SK-N-SH (cell line): Measurements from ENCODE around the gene SAMD14. TPM values are rescaled to one million over a fixed set of nuclear protein-coding genes. Genes with fewer than 3 reads are reported as not detected.

ENCODE experiments used
- CTCF ChIA-PET: fragments of 300-600, 350-600 bp; formaldehyde crosslinking; extraction: SDS; loops from one replicate; lab custom pipeline; 2021; lab: Yijun Ruan, JAX
- POLR2A ChIA-PET: fragments of 350-600 bp; sonication (Branson Sonifier 250); formaldehyde crosslinking; extraction: SDS; loops from one replicate; lab custom pipeline; 2020; ENCODE audit warnings: antibody characterized with exemption, inconsistent platforms; lab: Yijun Ruan, JAX
- DNase-seq: peaks from one replicate; pipeline ENCODE4 v3.0.0; 2012
- H2AFZ ChIP-seq: fragments of 200-600 bp; sonication (generic); 2 replicates; pipeline ENCODE4 v1.8.1; 2016; ENCODE audit warnings: antibody characterized with exemption, mild to moderate bottlenecking, low read depth
- H3F3A ChIP-seq: fragments of 200-600 bp; sonication (generic); replicated peaks from 2 replicates; pipeline ENCODE3; 2016; ENCODE audit warnings: antibody characterized with exemption, mild to moderate bottlenecking; ENCODE audit not compliant: insufficient read depth
- H3K27ac ChIP-seq, 2 experiments: fragments of 200-500 bp in 1 of 2; fragments of 200-600 bp in 1 of 2; sonication (Bioruptor generic) in 1 of 2; sonication (generic), shearing (Covaris generic) in 1 of 2; 2 replicates each; pipeline versions ENCODE4 v1.5.1 to v1.6.1; 2014 to 2016; ENCODE audit warnings: low read depth in 2 of 2, inconsistent platforms in 1 of 2, low read length in 1 of 2, mild to moderate bottlenecking in 1 of 2, mixed read lengths in 1 of 2
- H3K27me3 ChIP-seq: fragments of 200-600 bp; sonication (generic), shearing (Covaris generic); 2 replicates; pipeline ENCODE4 v1.6.1; 2016; ENCODE audit warnings: mixed run types; ENCODE audit not compliant: insufficient read depth
- H3K36me3 ChIP-seq, 2 experiments: fragments of 200-500 bp in 1 of 2; fragments of 200-600 bp in 1 of 2; sonication (Bioruptor generic) in 1 of 2; sonication (generic) in 1 of 2; replicated peaks in 1 of 2; 2 replicates each; pipeline versions ENCODE3 to v1.5.1; 2014 to 2016; ENCODE audit warnings: low read length in 1 of 2, mild to moderate bottlenecking in 1 of 2; ENCODE audit not compliant: insufficient read depth in 2 of 2, control insufficient read depth in 1 of 2
- H3K4me1 ChIP-seq, 2 experiments: fragments of 200-500 bp in 1 of 2; fragments of 200-600 bp in 1 of 2; sonication (Bioruptor generic) in 1 of 2; sonication (generic), shearing (Covaris generic) in 1 of 2; 2 replicates each; pipeline versions ENCODE4 v1.5.1 to v1.6.1; 2014 to 2016; ENCODE audit warnings: low read depth in 1 of 2, low read length in 1 of 2, mixed run types in 1 of 2; ENCODE audit not compliant: insufficient read depth in 2 of 2, control insufficient read depth in 1 of 2
- H3K4me2 ChIP-seq: fragments of 200-600 bp; sonication (generic), shearing (Covaris generic); 2 replicates; pipeline ENCODE4 v1.6.1; 2017; ENCODE audit warnings: mixed run types
- H3K4me3 ChIP-seq, 2 experiments: fragments of 200-500 bp in 1 of 2; fragments of 200-600 bp in 1 of 2; sonication (Bioruptor generic) in 1 of 2; sonication (generic), shearing (Covaris generic) in 1 of 2; 2 replicates each; pipeline versions ENCODE4 v1.5.1 to v1.8.1; 2014 to 2016; ENCODE audit warnings: low read depth in 2 of 2, inconsistent platforms in 1 of 2, low read length in 1 of 2, mild to moderate bottlenecking in 1 of 2, mixed read lengths in 1 of 2, moderate library complexity in 1 of 2
- H3K79me2 ChIP-seq: fragments of 200-600 bp; sonication (generic); 2 replicates; pipeline ENCODE4 v1.8.1; 2017; ENCODE audit warnings: mild to moderate bottlenecking; ENCODE audit not compliant: insufficient read depth
- H3K9ac ChIP-seq: fragments of 200-600 bp; sonication (generic); 2 replicates; pipeline ENCODE4 v1.6.1; 2017; ENCODE audit warnings: mixed run types
- H3K9me2 ChIP-seq: fragments of 200-600 bp; sonication (generic); 2 replicates; pipeline ENCODE4 v1.6.1; 2017; ENCODE audit warnings: mixed run types
- H3K9me3 ChIP-seq: fragments of 200-600 bp; sonication (generic); 2 replicates; pipeline ENCODE4 v1.6.1; 2017; ENCODE audit warnings: mixed run types, mild to moderate bottlenecking, moderate library complexity
- H4K20me1 ChIP-seq: fragments of 200-600 bp; sonication (generic); 2 replicates; pipeline ENCODE4 v1.6.1; 2017; ENCODE audit warnings: mild to moderate bottlenecking, mixed run types; ENCODE audit not compliant: insufficient read depth
- FOXM1 ChIP-seq: IDR thresholded peaks from 2 replicates; pipeline ENCODE4 v1.4.0; 2012; ENCODE audit warnings: low read depth, mild to moderate bottlenecking
- RXRA ChIP-seq: IDR thresholded peaks from 2 replicates; pipeline ENCODE4 v1.4.0; 2012; ENCODE audit warnings: low read depth, mild to moderate bottlenecking, borderline replicate concordance
- TAF1 ChIP-seq: IDR thresholded peaks from 2 replicates; pipeline ENCODE4 v1.6.1; 2012; ENCODE audit warnings: low read depth, mild to moderate bottlenecking, low read length, moderate library complexity, borderline replicate concordance
- TCF12 ChIP-seq: IDR thresholded peaks from 2 replicates; pipeline ENCODE4 v1.4.0; 2012
- WGBS: methylation state at CpG from one replicate; pipeline ENCODE4 v1.1.6; 2017; ENCODE audit warnings: low lambda C conversion rate; 5-methylcytosine and 5-hydroxymethylcytosine counted together
- polyA plus RNA-seq, 3 experiments: library from polyadenylated mRNA; depleted of rRNA; stranded (reverse); fragments of >200 nt; gene quantifications; 2 replicates each; pipeline ENCODE4 v1.2.3, GENCODE V29; 2012
- TF ChIP-seq, protein P1 (sequence below): fragments of 200-600 bp; sonication (generic); IDR thresholded peaks from 2 replicates; pipeline ENCODE4 v1.6.1; 2017; ENCODE audit warnings: antibody characterized with exemption, mild to moderate bottlenecking, moderate library complexity
- TF ChIP-seq, protein P2 (sequence below): IDR thresholded peaks from 2 replicates; pipeline ENCODE4; 2012
- TF ChIP-seq, protein P3 (sequence below): IDR thresholded peaks from 2 replicates; pipeline ENCODE4 v1.4.0; 2012; ENCODE audit warnings: low read depth
- TF ChIP-seq, protein P4 (sequence below): fragments of 150-350 bp; IDR thresholded peaks from 2 replicates; pipeline ENCODE4 v1.6.1; 2017; ENCODE audit warnings: antibody characterized with exemption, low read length, low read depth, borderline replicate concordance
- TF ChIP-seq, protein P5 (sequence below): fragments of 150-350 bp; IDR thresholded peaks from 2 replicates; pipeline ENCODE4 v1.6.1; 2016; ENCODE audit warnings: mild to moderate bottlenecking, low read depth, low read length
- TF ChIP-seq, protein P6 (sequence below): IDR thresholded peaks from 2 replicates; pipeline ENCODE4 v1.6.1; 2012; ENCODE audit warnings: mild to moderate bottlenecking, low read depth, low read length, moderate library complexity

SAMD14 gene
- polyA plus RNA-seq, 1 of the 3 experiments (the other 2 are of a cell fraction), result 3.4 TPM

DNA sequence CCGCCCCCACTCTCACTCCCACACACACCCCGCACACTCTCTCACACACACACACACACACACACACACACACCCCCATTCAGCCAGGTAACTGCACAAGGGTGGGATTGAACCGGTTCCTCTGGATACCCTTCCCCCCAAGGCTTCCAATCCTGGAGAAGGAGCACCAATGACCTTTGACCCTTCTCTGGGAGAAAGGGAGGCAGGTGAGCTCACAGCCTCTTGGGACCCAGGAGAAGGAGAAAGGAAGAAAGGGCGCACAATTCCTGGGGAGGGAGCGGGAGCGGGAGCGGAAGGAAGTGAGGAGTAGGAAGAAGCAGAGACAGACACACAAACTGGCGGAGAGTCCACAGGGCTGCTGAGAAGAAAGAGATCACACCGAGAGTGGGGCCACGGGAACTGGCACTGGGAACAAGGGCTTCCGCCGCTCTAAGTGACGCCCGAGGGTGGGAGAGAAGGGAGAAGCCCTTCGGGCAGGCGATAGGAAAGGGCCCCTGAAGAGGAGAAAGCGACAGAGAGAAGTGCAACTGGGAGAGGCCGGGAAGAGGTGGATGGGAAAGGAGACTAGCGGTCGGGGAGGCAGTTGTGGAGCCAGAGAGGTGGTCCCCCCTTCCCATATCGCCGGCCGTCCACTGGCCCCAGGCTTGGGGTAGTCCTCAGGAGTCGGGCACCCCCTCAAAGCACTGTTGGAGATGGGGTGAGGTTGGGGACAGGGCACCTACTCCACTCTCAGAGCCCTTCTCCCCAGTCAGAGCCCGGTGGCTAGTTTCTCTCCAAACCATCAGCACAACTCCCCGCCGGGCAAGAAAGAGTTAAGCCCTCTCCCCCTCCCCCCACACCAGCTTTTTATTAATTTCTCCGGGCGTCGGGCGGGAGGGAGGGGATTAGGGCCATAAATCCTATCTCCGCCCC lies 1.3 kb downstream of the SAMD14 start:
- Histone ChIP-seq H3K4me1 (peaks cover 11 to 24% of the 10 kb centered on the region in 2 experiments; a peak in 3 of 4 replicates), H3K9ac (peak overlapping the region; percentile 59; the same call in 1 of the 2 replicates), H3K4me2 (peak overlapping the region; percentile 99), H3K79me2 (no peaks in the 10 kb centered on the region), H4K20me1 (0 out of 2 replicates have a peak, but pooled peaks cover 3% of the 10 kb centered on the region), H3K27me3 (no peaks in the 10 kb centered on the region), H3K9me2 (no peaks in the 10 kb centered on the region), H3K9me3 (no peaks in the 10 kb centered on the region), H3K4me3 (peak overlapping the region; percentile 61 to 70), H3K27ac (no peak overlapping the region; a peak in 1 of 4 replicates)
- DNase-seq, result no peak
- 69% methylated on average over 32 of the region's 32 CpGs for WGBS
- CTCF ChIA-PET, result interaction anchor here (1.0 to 11.3 kb wide), 2 partner anchors 15 to 41 kb away, joined by 5 to 116 read pairs; no protein-coding TSS in a partner anchor
- no peak for TF ChIP-seq FOXM1
- no peak for TF ChIP-seq RXRA
- TF ChIP-seq, protein P1, sequence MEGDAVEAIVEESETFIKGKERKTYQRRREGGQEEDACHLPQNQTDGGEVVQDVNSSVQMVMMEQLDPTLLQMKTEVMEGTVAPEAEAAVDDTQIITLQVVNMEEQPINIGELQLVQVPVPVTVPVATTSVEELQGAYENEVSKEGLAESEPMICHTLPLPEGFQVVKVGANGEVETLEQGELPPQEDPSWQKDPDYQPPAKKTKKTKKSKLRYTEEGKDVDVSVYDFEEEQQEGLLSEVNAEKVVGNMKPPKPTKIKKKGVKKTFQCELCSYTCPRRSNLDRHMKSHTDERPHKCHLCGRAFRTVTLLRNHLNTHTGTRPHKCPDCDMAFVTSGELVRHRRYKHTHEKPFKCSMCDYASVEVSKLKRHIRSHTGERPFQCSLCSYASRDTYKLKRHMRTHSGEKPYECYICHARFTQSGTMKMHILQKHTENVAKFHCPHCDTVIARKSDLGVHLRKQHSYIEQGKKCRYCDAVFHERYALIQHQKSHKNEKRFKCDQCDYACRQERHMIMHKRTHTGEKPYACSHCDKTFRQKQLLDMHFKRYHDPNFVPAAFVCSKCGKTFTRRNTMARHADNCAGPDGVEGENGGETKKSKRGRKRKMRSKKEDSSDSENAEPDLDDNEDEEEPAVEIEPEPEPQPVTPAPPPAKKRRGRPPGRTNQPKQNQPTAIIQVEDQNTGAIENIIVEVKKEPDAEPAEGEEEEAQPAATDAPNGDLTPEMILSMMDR, result no peak
- TF ChIP-seq, all 33 proteins: peak for 0
- H2AFZ ChIP-seq, result no peak overlapping the region
- peaks cover 16% of the 10 kb centered on the region for H3F3A ChIP-seq
- POLR2A ChIA-PET, result no interaction called here
- H3K36me3 ChIP-seq, result no peaks in the 10 kb centered on the region

DNA sequence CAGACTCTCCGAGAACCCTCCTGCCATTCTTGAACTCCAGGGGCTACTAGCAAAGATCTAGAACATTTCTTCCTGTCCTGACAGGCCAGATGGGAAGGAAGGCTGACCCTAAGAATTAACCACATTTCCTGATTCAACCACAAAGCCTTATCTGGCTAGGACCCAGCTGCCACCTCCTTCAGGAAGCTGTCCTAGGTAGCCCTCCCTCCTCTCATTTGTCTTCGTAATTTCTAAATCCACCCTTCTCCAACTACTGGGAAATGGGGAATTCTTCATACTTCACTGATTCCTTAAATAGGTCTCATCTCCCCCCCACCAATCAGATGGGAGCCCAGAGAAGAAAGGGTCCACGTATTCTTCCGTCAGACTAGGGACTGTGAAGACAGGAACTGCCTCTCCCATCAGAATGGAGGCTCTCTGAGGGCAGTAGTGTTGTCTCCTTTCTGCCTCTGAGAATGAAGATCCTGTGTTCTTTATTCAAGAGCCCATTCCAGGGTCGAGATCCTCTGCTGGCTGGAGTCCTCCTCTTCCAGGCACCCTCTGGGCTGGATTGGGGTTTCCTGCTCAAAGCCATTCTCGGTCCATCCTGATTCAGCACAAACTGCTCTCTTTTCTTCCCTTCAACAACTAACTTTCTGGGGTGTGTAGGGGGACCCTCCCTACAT lies 2.1 kb downstream of the SAMD14 start:
- ChIA-PET CTCF (interaction anchor here (2.7 to 11.3 kb wide), 3 partner anchors 11 to 34 kb away, joined by 9 to 116 read pairs (median 18); no protein-coding TSS in a partner anchor), POLR2A (no interaction called here)
- Histone ChIP-seq H3K9me2 (no peaks in the 10 kb centered on the region), H4K20me1 (no peaks in the 10 kb centered on the region), H2AFZ (no peak overlapping the region), H3F3A (peaks cover 7% of the 10 kb centered on the region), H3K4me1 (peaks cover 2 to 17% of the 10 kb centered on the region in 2 experiments; a peak in 2 of 4 replicates), H3K36me3 (no peaks in the 10 kb centered on the region), H3K27me3 (no peaks in the 10 kb centered on the region), H3K79me2 (no peaks in the 10 kb centered on the region), H3K27ac (no peak overlapping the region), H3K9ac (no peak overlapping the region), H3K4me2 (no peak overlapping the region; the same call in 1 of the 2 replicates), H3K4me3 (no peak overlapping the region), H3K9me3 (no peaks in the 10 kb centered on the region)
- 78% methylated on average over 6 of the region's 6 CpGs for WGBS
- TF ChIP-seq, protein P2, sequence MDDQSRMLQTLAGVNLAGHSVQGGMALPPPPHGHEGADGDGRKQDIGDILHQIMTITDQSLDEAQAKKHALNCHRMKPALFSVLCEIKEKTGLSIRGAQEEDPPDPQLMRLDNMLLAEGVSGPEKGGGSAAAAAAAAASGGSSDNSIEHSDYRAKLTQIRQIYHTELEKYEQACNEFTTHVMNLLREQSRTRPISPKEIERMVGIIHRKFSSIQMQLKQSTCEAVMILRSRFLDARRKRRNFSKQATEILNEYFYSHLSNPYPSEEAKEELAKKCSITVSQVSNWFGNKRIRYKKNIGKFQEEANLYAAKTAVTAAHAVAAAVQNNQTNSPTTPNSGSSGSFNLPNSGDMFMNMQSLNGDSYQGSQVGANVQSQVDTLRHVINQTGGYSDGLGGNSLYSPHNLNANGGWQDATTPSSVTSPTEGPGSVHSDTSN, result no peak
- TF ChIP-seq TAF1 (no peak), TCF12 (no peak), FOXM1 (no peak), RXRA (no peak)
- TF ChIP-seq, protein P3, sequence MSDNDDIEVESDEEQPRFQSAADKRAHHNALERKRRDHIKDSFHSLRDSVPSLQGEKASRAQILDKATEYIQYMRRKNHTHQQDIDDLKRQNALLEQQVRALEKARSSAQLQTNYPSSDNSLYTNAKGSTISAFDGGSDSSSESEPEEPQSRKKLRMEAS, result no peak
- TF ChIP-seq, protein P4, sequence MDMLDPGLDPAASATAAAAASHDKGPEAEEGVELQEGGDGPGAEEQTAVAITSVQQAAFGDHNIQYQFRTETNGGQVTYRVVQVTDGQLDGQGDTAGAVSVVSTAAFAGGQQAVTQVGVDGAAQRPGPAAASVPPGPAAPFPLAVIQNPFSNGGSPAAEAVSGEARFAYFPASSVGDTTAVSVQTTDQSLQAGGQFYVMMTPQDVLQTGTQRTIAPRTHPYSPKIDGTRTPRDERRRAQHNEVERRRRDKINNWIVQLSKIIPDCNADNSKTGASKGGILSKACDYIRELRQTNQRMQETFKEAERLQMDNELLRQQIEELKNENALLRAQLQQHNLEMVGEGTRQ, result no peak
- TF ChIP-seq, protein P5, sequence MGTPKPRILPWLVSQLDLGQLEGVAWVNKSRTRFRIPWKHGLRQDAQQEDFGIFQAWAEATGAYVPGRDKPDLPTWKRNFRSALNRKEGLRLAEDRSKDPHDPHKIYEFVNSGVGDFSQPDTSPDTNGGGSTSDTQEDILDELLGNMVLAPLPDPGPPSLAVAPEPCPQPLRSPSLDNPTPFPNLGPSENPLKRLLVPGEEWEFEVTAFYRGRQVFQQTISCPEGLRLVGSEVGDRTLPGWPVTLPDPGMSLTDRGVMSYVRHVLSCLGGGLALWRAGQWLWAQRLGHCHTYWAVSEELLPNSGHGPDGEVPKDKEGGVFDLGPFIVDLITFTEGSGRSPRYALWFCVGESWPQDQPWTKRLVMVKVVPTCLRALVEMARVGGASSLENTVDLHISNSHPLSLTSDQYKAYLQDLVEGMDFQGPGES, result no peak
- TF ChIP-seq, protein P6, sequence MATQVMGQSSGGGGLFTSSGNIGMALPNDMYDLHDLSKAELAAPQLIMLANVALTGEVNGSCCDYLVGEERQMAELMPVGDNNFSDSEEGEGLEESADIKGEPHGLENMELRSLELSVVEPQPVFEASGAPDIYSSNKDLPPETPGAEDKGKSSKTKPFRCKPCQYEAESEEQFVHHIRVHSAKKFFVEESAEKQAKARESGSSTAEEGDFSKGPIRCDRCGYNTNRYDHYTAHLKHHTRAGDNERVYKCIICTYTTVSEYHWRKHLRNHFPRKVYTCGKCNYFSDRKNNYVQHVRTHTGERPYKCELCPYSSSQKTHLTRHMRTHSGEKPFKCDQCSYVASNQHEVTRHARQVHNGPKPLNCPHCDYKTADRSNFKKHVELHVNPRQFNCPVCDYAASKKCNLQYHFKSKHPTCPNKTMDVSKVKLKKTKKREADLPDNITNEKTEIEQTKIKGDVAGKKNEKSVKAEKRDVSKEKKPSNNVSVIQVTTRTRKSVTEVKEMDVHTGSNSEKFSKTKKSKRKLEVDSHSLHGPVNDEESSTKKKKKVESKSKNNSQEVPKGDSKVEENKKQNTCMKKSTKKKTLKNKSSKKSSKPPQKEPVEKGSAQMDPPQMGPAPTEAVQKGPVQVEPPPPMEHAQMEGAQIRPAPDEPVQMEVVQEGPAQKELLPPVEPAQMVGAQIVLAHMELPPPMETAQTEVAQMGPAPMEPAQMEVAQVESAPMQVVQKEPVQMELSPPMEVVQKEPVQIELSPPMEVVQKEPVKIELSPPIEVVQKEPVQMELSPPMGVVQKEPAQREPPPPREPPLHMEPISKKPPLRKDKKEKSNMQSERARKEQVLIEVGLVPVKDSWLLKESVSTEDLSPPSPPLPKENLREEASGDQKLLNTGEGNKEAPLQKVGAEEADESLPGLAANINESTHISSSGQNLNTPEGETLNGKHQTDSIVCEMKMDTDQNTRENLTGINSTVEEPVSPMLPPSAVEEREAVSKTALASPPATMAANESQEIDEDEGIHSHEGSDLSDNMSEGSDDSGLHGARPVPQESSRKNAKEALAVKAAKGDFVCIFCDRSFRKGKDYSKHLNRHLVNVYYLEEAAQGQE, result peak; percentile 42; the same call in 1 of the 2 replicates
- DNase-seq, result no peak
